ENCODE results near the gene CNBD2.
"Not testable (repeated sequence)": the region's sequence is repeated elsewhere in the genome, so short reads cannot be mapped to it uniquely, and the experiment has no call there.

The CNBD2 gene

DNA sequence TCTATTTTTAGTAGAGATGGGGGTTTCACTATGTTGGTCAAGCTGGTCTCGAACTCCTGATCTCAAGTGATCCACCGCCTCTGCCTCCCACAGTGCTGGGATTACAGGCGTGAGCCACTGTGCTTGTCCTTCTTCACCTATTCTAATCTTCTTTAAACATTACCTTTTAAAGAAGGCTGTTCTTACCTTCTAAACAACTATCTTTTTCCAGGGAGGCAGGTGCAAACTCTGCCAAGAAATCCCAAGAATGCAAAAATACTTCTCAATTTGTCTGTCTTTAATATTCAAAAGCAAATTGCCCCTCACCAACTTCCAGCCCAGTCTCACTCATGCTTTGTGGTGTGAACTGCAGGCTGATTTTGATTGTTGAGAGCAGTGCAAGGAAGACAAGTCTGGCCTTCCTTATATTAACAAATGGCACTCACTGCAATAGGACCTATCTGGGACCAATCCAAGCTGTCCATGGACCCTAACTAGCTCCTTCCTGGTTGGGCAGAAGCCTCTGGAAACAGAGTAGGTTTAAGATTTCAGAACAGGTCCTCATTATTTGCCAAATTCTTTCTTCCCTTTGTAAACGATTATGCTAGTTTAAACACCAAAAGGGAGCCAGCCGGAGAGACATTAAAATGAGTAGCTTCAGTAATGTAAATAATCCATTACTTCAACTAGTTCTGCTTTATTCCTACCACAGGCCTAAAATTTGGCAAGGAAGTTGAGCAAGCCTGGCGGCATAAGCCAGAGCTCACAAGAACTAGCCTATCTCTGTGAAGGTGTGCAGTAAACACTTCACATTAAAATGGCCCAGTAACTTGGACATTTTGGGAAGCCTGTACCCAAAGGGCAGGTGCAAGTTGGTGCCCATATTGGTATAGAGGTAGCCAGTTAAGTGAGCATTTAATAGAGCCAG, 15.7 kb upstream of the CNBD2 start:
- H3K27me3 ChIP-seq (ENCODE audit: insufficient read depth, low read length): no peaks in the 10 kb centered on the region
- H3K9ac ChIP-seq (ENCODE audit: low read depth, low read length): peak overlapping the region; percentile 98
- H3K9me3 ChIP-seq (ENCODE audit: insufficient read depth, low read depth, low read length): no peaks in the 10 kb centered on the region
- H3K4me1 ChIP-seq (ENCODE audit: insufficient read depth, low read length): peaks cover 5% of the 10 kb centered on the region
- peaks cover 13% of the 10 kb centered on the region for H3K36me3 ChIP-seq (ENCODE audit: insufficient read depth, low read length)
- peak overlapping the region; percentile 91 for H3K4me3 ChIP-seq (ENCODE audit: low read length)
- WGBS: 90% methylated on average over 5 of the region's 6 CpGs
- H3K27ac ChIP-seq (ENCODE audit: low read depth, low read length): peak overlapping the region; percentile 99

DNA sequence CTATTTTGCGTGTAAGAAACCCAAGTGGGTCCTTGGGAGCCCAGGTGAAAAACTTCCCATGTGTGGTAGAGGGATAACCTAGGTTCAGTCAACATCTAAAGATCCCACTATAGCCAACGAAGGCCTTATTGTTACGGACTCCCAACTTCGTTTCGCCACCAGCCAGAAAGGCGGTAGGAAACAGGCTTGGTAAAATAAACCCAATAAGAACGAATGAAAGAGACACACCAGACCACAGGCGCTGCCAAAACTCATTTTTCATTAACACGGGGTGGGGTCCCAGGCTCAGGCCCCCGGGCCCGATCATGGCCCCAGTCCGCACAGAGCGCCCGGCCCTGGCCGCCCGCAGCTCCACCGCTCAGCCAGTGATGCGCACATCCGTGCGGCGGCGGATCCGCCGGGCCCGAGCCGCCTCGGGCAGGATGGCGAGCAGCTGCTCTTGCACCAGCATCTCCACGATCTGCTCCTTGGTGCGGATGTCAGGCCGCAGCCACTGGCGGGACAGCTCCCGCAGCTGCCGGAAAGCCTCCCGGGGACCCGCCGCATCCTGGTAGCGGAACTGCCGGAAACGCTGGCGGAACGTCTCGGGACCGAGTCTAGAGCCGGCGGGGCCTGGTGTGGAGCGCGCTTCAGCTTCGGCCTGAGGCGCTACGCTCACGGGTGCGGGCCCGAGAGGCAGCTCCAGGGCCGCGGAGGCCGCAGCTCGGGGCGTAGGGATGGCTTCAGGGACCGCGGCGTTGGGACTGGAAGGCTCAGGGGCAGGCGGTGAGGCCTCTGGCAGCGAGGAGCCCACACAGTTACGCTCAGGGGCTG, 14.8 kb upstream of the CNBD2 start:
- Histone ChIP-seq H3K27me3 (ENCODE audit: insufficient read depth, low read length) (no peaks in the 10 kb centered on the region), H3K9ac (ENCODE audit: low read depth, low read length) (peak overlapping the region; percentile 98), H3K36me3 (ENCODE audit: insufficient read depth, low read length) (peaks cover 5% of the 10 kb centered on the region), H3K9me3 (ENCODE audit: insufficient read depth, low read depth, low read length) (no peaks in the 10 kb centered on the region), H3K27ac (ENCODE audit: low read depth, low read length) (peak overlapping the region; percentile 99), H3K4me1 (ENCODE audit: insufficient read depth, low read length) (peaks cover 5% of the 10 kb centered on the region), H3K4me3 (ENCODE audit: low read length) (peak overlapping the region; percentile 91)
- WGBS: under 1% methylated on average over 65 of the region's 65 CpGs

DNA sequence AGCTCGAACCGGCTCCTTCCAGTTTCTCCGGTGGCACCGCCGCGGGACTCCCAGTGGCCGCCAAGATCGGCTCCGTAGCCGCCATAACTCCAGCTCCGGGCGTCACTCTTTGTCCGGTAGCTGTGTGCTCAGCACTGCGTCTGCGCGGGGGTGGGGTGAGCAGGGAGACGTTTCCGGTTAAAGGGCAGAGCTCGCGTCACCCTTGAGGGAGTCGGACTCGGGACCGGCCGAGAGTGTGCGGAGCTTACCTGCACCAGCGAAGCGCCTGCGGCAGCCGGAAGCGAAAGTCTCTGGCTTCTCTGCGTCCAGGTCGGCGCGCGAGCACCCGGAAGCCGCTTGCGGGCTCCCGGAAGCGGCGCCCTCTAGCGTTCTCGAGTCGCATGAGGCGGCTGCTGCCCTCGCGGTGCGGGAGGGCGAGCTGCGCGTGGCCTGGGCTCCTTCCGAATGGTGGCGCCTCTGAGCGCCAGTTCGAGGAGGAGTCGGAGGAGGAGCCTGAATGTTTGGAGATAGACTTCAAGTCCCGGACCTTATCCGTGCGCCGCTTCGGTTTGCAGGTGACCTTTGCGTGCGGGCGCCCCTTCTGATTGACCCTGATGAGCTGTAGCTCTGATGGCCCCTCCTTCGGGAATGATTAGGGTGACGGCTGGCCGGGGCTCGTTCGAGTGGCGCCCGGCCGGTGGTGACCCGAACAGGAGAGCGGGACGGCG, 14.0 kb upstream of the CNBD2 start, which contains the start of gene SCAND1:
Gene SCAND1 (minus strand): TSS at position 303 of the 707 bp plus-strand sequence. CDS start 218 bp downstream, at position 85.
- WGBS: under 1% methylated on average over 76 of the region's 76 CpGs
- peak within 1 kb of the TSS; percentile 98 for H3K9ac ChIP-seq (ENCODE audit: low read depth, low read length)
- peak within 1 kb of the TSS; percentile 91 for H3K4me3 ChIP-seq (ENCODE audit: low read length)

DNA sequence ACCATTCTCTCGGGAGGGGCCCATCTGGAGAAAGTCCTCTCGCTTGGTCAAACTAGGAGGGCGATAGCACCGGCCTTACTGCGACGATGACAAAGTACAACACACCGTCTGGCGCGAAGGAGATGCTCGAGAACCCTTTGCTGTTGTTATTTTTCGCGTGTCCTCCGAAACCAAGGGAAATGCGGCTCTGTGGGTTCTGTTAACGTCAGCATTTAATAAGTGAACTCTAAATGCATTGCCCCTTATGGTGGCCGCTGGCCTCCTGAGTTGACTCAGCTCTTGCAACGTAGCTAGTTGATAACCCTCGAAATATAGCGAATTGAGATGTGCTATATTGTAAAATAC, 13.5 kb upstream of the CNBD2 start:
- Histone ChIP-seq H3K27me3 (ENCODE audit: insufficient read depth, low read length) (no peaks in the 10 kb centered on the region), H3K4me3 (ENCODE audit: low read length) (peak overlapping the region; percentile 91), H3K27ac (ENCODE audit: low read depth, low read length) (peak overlapping the region; percentile 73; the same call in 1 of the 2 replicates), H3K4me1 (ENCODE audit: insufficient read depth, low read length) (peaks cover 5% of the 10 kb centered on the region), H3K9ac (ENCODE audit: low read depth, low read length) (peak overlapping the region; percentile 98), H3K9me3 (ENCODE audit: insufficient read depth, low read depth, low read length) (no peaks in the 10 kb centered on the region), H3K36me3 (ENCODE audit: insufficient read depth, low read length) (no peaks in the 10 kb centered on the region)
- WGBS: 9% methylated on average over 19 of the region's 19 CpGs

More for the DNA sequence above, 14.0 kb upstream of the CNBD2 start, which contains the start of gene SCAND1:
- Histone ChIP-seq H3K4me1 (ENCODE audit: insufficient read depth, low read length) (peaks cover 5% of the 10 kb centered on the region), H3K36me3 (ENCODE audit: insufficient read depth, low read length) (no peaks in the 10 kb centered on the region), H3K27me3 (ENCODE audit: insufficient read depth, low read length) (no peaks in the 10 kb centered on the region), H3K9me3 (ENCODE audit: insufficient read depth, low read depth, low read length) (no peaks in the 10 kb centered on the region), H3K27ac (ENCODE audit: low read depth, low read length) (peak within 1 kb of the TSS; percentile 99)

DNA sequence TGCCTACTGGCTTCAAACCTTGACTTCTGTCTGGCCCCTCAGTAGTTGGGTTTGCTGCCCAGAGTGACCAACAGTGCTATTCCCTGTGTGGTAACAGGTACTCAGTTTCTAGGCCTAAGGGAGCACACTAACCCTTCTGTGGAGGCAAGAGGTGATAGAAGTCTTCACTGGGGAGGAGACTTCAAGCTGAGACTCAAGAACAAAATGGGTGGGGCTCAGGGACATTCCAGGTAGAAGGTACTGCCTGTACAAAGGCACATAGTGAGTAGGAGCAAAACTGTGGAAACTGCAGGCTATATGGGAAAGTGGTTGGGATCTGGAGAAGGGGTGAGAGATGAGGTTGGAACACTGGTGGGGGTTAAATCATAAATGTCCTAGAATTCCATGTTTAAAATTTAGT, 11.8 kb upstream of the CNBD2 start:
- H3K27ac ChIP-seq (ENCODE audit: low read depth, low read length): no peak overlapping the region
- no peaks in the 10 kb centered on the region for H3K9me3 ChIP-seq (ENCODE audit: insufficient read depth, low read depth, low read length)
- H3K36me3 ChIP-seq (ENCODE audit: insufficient read depth, low read length): no peaks in the 10 kb centered on the region
- peaks cover 5% of the 10 kb centered on the region for H3K4me1 ChIP-seq (ENCODE audit: insufficient read depth, low read length)
- no peak overlapping the region for H3K9ac ChIP-seq (ENCODE audit: low read depth, low read length)
- no peaks in the 10 kb centered on the region for H3K27me3 ChIP-seq (ENCODE audit: insufficient read depth, low read length)
- no peak overlapping the region for H3K4me3 ChIP-seq (ENCODE audit: low read length)

DNA sequence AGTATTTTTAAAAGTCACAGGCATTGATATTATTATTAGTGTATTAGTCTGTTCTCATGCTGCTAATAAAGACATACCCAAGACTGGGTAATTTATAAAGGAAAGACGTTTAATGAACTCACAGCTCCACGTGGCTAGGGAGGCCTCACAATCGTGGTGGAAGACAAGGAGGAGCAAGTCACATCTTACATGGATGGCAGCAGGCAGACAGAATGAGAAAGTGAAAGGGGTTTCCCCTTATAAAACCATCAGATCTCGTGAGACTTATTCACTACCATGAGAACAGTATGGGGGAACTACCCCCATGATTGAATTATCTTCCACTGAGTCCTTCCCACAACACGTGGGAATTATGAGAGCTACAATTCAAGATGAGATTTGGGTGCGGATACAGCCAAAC, 9.1 kb upstream of the CNBD2 start:
- H3K4me3 ChIP-seq (ENCODE audit: low read length); H3K9me3 ChIP-seq (ENCODE audit: insufficient read depth, low read depth, low read length); H3K9ac ChIP-seq (ENCODE audit: low read depth, low read length); H3K27ac ChIP-seq (ENCODE audit: low read depth, low read length); H3K27me3 ChIP-seq (ENCODE audit: insufficient read depth, low read length); H3K36me3 ChIP-seq (ENCODE audit: insufficient read depth, low read length); H3K4me1 ChIP-seq (ENCODE audit: insufficient read depth, low read length): not testable (repeated sequence)
- 84% methylated on average over 4 of the region's 6 CpGs for whole genome bisulfite sequencing

DNA sequence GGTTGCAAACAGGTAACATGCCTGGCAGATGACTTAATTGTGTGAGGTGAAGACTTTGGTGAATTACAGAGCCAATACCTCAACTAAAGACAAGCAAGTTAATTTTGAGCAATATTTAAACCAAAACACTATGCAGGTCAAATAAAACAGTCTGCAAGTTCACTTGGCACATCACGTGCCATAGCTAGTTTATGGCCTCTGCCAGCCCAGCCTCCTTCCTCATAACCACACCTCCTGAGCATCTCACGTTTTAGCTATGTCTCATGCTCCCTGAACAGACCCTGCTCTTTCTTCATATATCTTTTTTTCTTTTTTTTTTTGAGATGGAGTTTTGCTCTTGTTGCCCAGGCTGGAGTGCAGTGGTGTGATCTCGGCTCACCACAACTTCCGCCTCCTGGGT, 4.5 kb upstream of the CNBD2 start:
- Histone ChIP-seq H3K27me3 (ENCODE audit: insufficient read depth, low read length) (no peaks in the 10 kb centered on the region), H3K9ac (ENCODE audit: low read depth, low read length) (no peak overlapping the region), H3K4me1 (ENCODE audit: insufficient read depth, low read length) (peaks cover 6% of the 10 kb centered on the region), H3K4me3 (ENCODE audit: low read length) (no peak overlapping the region), H3K27ac (ENCODE audit: low read depth, low read length) (no peak overlapping the region), H3K9me3 (ENCODE audit: insufficient read depth, low read depth, low read length) (no peaks in the 10 kb centered on the region), H3K36me3 (ENCODE audit: insufficient read depth, low read length) (no peaks in the 10 kb centered on the region)
- WGBS: 94% methylated on average over 4 of the region's 4 CpGs

DNA sequence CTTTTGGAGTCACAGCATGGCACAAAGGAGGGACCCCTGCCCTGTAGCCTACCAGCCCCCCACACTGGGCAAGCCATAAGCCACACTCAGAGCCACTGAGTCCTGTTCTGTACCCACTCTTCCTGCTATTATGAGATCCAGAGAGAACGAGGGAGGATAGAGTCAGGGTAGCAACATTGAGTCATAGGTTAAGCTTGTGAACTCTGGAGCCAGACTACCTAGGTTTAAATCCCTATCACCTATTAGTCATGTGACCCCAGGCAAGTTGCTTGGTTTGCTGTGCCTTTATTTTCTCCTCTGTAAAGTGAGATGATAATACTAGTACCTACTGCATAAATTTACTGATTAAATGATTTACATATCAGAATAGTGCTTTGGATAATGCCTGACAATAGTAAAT, 540 bp downstream of the CNBD2 start:
- Histone ChIP-seq H3K9ac (ENCODE audit: low read depth, low read length) (no peak overlapping the region), H3K4me3 (ENCODE audit: low read length) (no peak overlapping the region), H3K27me3 (ENCODE audit: insufficient read depth, low read length) (no peaks in the 10 kb centered on the region), H3K9me3 (ENCODE audit: insufficient read depth, low read depth, low read length) (no peaks in the 10 kb centered on the region), H3K36me3 (ENCODE audit: insufficient read depth, low read length) (no peaks in the 10 kb centered on the region), H3K4me1 (ENCODE audit: insufficient read depth, low read length) (peaks cover 6% of the 10 kb centered on the region), H3K27ac (ENCODE audit: low read depth, low read length) (no peak overlapping the region)
- WGBS: 83% methylated on average over 1 of the region's 1 CpG

DNA sequence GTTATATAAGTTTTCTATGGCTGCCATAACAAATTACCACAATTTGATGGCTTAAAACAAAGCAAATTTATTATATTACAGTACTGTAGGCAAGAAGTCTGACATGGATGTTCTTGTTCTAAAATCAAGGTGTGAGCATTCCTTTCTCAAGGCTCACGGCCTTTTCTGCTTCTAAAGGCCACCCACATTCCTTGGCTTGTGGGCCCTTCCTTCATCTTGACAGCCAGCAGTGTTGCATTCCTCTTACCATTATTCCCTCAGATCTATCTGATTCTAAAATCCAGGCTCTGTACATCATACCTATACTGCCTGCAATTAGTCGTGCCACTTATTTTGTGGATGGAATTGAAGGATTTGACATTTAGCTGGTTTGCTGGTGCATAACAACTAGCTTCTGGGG, 3.6 kb downstream of the CNBD2 start:
- Histone ChIP-seq H3K4me1 (ENCODE audit: insufficient read depth, low read length) (peaks cover 6% of the 10 kb centered on the region), H3K4me3 (ENCODE audit: low read length) (no peak overlapping the region), H3K9ac (ENCODE audit: low read depth, low read length) (no peak overlapping the region), H3K27ac (ENCODE audit: low read depth, low read length) (no peak overlapping the region), H3K36me3 (ENCODE audit: insufficient read depth, low read length) (no peaks in the 10 kb centered on the region), H3K9me3 (ENCODE audit: insufficient read depth, low read depth, low read length) (no peaks in the 10 kb centered on the region), H3K27me3 (ENCODE audit: insufficient read depth, low read length) (no peaks in the 10 kb centered on the region)
- WGBS: 90% methylated on average over 2 of the region's 2 CpGs

DNA sequence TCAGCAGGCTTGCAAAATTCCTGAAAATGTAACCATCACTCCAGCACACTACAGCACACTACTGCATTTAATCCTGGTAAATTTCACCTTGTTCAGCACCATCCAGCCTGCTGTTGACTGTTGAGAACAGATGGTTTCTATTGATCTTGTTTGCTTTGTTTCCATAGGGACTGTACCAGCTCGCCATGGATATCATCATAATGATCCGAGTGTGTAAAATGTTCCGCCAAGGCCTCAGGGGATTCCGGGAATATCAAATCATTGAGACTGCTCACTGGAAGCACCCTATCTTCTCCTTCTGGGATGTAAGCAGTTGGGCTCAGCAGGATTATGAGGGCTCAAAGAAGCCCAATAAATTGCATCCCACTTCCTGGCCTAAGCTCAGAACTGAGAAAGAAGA, 4.1 kb downstream of the CNBD2 start:
- H3K4me3 ChIP-seq (ENCODE audit: low read length): no peak overlapping the region
- no peaks in the 10 kb centered on the region for H3K27me3 ChIP-seq (ENCODE audit: insufficient read depth, low read length)
- no peak overlapping the region for H3K9ac ChIP-seq (ENCODE audit: low read depth, low read length)
- H3K27ac ChIP-seq (ENCODE audit: low read depth, low read length): no peak overlapping the region
- H3K4me1 ChIP-seq (ENCODE audit: insufficient read depth, low read length): peaks cover 6% of the 10 kb centered on the region
- no peaks in the 10 kb centered on the region for H3K9me3 ChIP-seq (ENCODE audit: insufficient read depth, low read depth, low read length)
- 96% methylated on average over 4 of the region's 4 CpGs for WGBS
- H3K36me3 ChIP-seq (ENCODE audit: insufficient read depth, low read length): no peaks in the 10 kb centered on the region

DNA sequence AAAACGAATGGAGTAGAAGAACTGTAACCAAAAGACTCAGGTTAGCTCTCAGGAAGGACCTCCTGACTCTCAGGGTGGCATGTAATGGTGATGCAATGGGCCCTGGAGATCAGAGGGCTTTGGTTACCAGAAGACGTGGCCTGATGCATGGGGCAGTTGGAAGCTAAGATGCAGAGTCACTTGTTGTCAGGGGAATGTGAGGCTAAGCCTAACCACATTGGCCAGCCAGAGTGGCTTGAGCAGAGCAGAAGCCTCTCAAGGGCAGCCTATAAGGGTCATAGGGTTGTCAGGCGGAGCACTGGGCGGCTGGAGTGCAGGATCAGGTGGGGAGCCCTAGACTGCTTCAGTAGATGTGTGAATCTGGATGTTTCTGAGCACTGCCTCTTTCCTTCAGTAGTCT, 5.9 kb downstream of the CNBD2 start:
- Histone ChIP-seq H3K4me1 (ENCODE audit: insufficient read depth, low read length) (no peaks in the 10 kb centered on the region), H3K27ac (ENCODE audit: low read depth, low read length) (no peak overlapping the region), H3K4me3 (ENCODE audit: low read length) (no peak overlapping the region), H3K36me3 (ENCODE audit: insufficient read depth, low read length) (no peaks in the 10 kb centered on the region), H3K9ac (ENCODE audit: low read depth, low read length) (no peak overlapping the region), H3K27me3 (ENCODE audit: insufficient read depth, low read length) (no peaks in the 10 kb centered on the region), H3K9me3 (ENCODE audit: insufficient read depth, low read depth, low read length) (no peaks in the 10 kb centered on the region)
- WGBS: 92% methylated on average over 4 of the region's 4 CpGs
